HepG2 (cell line): ENCODE results near the gene KRTAP4-7.
"Not testable (repeated sequence)": the region's sequence is repeated elsewhere in the genome, so short reads cannot be mapped to it uniquely, and the experiment has no call there.

ENCODE experiments used
- CENPX ChIP-seq: sonication (generic); formaldehyde crosslinking; IDR thresholded peaks from 2 replicates; pipeline ENCODE4 v1.9.0; 2021; ENCODE audit warnings: mild to moderate bottlenecking, missing genetic modification reagents, moderate library complexity
- CTCF ChIP-seq: sonication (generic); formaldehyde crosslinking; IDR thresholded peaks from 2 replicates; pipeline ENCODE4 v1.5.0; 2020; ENCODE audit warnings: mild to moderate bottlenecking, missing genetic modification reagents, moderate library complexity
- E2F1 ChIP-seq: sonication (generic); formaldehyde crosslinking; IDR thresholded peaks from 2 replicates; pipeline ENCODE4 v1.5.0; 2020; ENCODE audit warnings: missing genetic modification reagents
- ESRRA ChIP-seq: sonication (generic); formaldehyde crosslinking; IDR thresholded peaks from 2 replicates; pipeline ENCODE4 v1.5.1; 2020; ENCODE audit warnings: mild to moderate bottlenecking, low read depth, missing genetic modification reagents
- IRF2 ChIP-seq: IDR thresholded peaks from 2 replicates; pipeline ENCODE4 v1.6.1; 2018; ENCODE audit warnings: missing genetic modification reagents, missing compliant biosample characterization
- KAT7 ChIP-seq: IDR thresholded peaks from 2 replicates; pipeline ENCODE4 v1.6.1; 2018; ENCODE audit warnings: borderline replicate concordance, missing compliant biosample characterization
- MAX ChIP-seq: IDR thresholded peaks from 2 replicates; pipeline ENCODE4 v1.6.1; 2012; ENCODE audit warnings: inconsistent platforms
- POLR2AphosphoS5 ChIP-seq: IDR thresholded peaks from 2 replicates; pipeline ENCODE4 v1.6.1; 2012; ENCODE audit warnings: low read depth, low read length
- ZNF543 ChIP-seq: sonication (generic); formaldehyde crosslinking; IDR thresholded peaks from 2 replicates; pipeline ENCODE4 v1.4.0; 2020; ENCODE audit warnings: mild to moderate bottlenecking, missing genetic modification reagents
- ZNF547 ChIP-seq: sonication (generic); formaldehyde crosslinking; IDR thresholded peaks from 2 replicates; pipeline ENCODE4 v1.5.1; 2020; ENCODE audit warnings: mild to moderate bottlenecking, missing genetic modification reagents
- ZNF563 ChIP-seq: sonication (generic); formaldehyde crosslinking; IDR thresholded peaks from 2 replicates; pipeline ENCODE4 v1.8.0; 2022; ENCODE audit warnings: mild to moderate bottlenecking, moderate library complexity, missing genetic modification reagents
- ZNF777 ChIP-seq: sonication (generic); formaldehyde crosslinking; IDR thresholded peaks from 2 replicates; pipeline ENCODE4 v1.4.0; 2020; ENCODE audit warnings: missing genetic modification reagents

DNA sequence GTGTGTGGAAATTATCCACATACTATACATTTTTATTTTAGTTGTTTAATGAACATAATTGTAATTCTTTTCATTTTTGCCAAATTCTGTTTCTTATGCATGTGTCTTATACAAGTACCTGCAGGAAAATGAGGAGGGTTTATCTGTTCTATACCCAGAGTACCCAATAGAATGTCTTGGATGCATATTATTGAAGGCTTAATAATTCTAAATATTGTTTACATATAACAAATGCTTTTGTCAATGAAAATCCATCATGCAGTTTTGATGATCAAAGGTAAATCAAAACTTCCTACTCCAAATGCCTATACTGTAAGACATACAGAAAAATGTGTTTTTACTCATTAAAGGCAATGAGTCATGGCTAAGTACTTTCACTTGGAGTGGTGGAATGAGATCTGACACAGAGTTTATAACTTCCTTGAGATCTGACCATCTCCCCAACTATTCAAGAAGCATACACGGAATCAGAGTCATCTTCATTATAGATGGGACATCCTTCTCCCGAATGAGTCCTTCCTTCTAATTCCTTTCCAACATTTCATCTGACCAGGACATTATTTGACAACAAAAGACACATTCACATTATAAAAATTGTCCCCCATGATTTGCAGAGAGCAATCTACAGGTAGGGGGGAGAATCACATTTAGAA is 20.6 kb downstream of the KRTAP4-7 start:
- TF ChIP-seq ZNF543 (CRISPR knock-in tag); E2F1 (CRISPR knock-in tag); POLR2AphosphoS5; CTCF; MAX; ESRRA (CRISPR knock-in tag); KAT7 (CRISPR knock-in tag); CENPX (CRISPR knock-in tag); ZNF777; ZNF563 (CRISPR knock-in tag); ZNF547 (CRISPR knock-in tag); IRF2: not testable (repeated sequence)
